SK-N-SH (cell line): ENCODE results near the gene STXBP1. TPM values are rescaled to one million over a fixed set of nuclear protein-coding genes. Genes with fewer than 3 reads are reported as not detected.

Source experiments
- CTCF ChIA-PET: fragments of 300-600, 350-600 bp; formaldehyde crosslinking; extraction: SDS; loops from one replicate; lab custom pipeline; 2021; lab: Yijun Ruan, JAX
- POLR2A ChIA-PET: fragments of 350-600 bp; sonication (Branson Sonifier 250); formaldehyde crosslinking; extraction: SDS; loops from one replicate; lab custom pipeline; 2020; ENCODE audit warnings: antibody characterized with exemption, inconsistent platforms; lab: Yijun Ruan, JAX
- DNase-seq: peaks from one replicate; pipeline ENCODE4 v3.0.0; 2012
- H2AFZ ChIP-seq: fragments of 200-600 bp; sonication (generic); 2 replicates; pipeline ENCODE4 v1.8.1; 2016; ENCODE audit warnings: antibody characterized with exemption, mild to moderate bottlenecking, low read depth
- H3F3A ChIP-seq: fragments of 200-600 bp; sonication (generic); replicated peaks from 2 replicates; pipeline ENCODE3; 2016; ENCODE audit warnings: antibody characterized with exemption, mild to moderate bottlenecking; ENCODE audit not compliant: insufficient read depth
- H3K27ac ChIP-seq, 2 experiments: fragments of 200-500 bp in 1 of 2; fragments of 200-600 bp in 1 of 2; sonication (Bioruptor generic) in 1 of 2; sonication (generic), shearing (Covaris generic) in 1 of 2; 2 replicates each; pipeline versions ENCODE4 v1.5.1 to v1.6.1; 2014 to 2016; ENCODE audit warnings: low read depth in 2 of 2, inconsistent platforms in 1 of 2, low read length in 1 of 2, mild to moderate bottlenecking in 1 of 2, mixed read lengths in 1 of 2
- H3K27me3 ChIP-seq: fragments of 200-600 bp; sonication (generic), shearing (Covaris generic); 2 replicates; pipeline ENCODE4 v1.6.1; 2016; ENCODE audit warnings: mixed run types; ENCODE audit not compliant: insufficient read depth
- H3K36me3 ChIP-seq, 2 experiments: fragments of 200-500 bp in 1 of 2; fragments of 200-600 bp in 1 of 2; sonication (Bioruptor generic) in 1 of 2; sonication (generic) in 1 of 2; replicated peaks in 1 of 2; 2 replicates each; pipeline versions ENCODE3 to v1.5.1; 2014 to 2016; ENCODE audit warnings: low read length in 1 of 2, mild to moderate bottlenecking in 1 of 2; ENCODE audit not compliant: insufficient read depth in 2 of 2, control insufficient read depth in 1 of 2
- H3K4me1 ChIP-seq, 2 experiments: fragments of 200-500 bp in 1 of 2; fragments of 200-600 bp in 1 of 2; sonication (Bioruptor generic) in 1 of 2; sonication (generic), shearing (Covaris generic) in 1 of 2; 2 replicates each; pipeline versions ENCODE4 v1.5.1 to v1.6.1; 2014 to 2016; ENCODE audit warnings: low read depth in 1 of 2, low read length in 1 of 2, mixed run types in 1 of 2; ENCODE audit not compliant: insufficient read depth in 2 of 2, control insufficient read depth in 1 of 2
- H3K4me2 ChIP-seq: fragments of 200-600 bp; sonication (generic), shearing (Covaris generic); 2 replicates; pipeline ENCODE4 v1.6.1; 2017; ENCODE audit warnings: mixed run types
- H3K4me3 ChIP-seq, 2 experiments: fragments of 200-500 bp in 1 of 2; fragments of 200-600 bp in 1 of 2; sonication (Bioruptor generic) in 1 of 2; sonication (generic), shearing (Covaris generic) in 1 of 2; 2 replicates each; pipeline versions ENCODE4 v1.5.1 to v1.8.1; 2014 to 2016; ENCODE audit warnings: low read depth in 2 of 2, inconsistent platforms in 1 of 2, low read length in 1 of 2, mild to moderate bottlenecking in 1 of 2, mixed read lengths in 1 of 2, moderate library complexity in 1 of 2
- H3K79me2 ChIP-seq: fragments of 200-600 bp; sonication (generic); 2 replicates; pipeline ENCODE4 v1.8.1; 2017; ENCODE audit warnings: mild to moderate bottlenecking; ENCODE audit not compliant: insufficient read depth
- H3K9ac ChIP-seq: fragments of 200-600 bp; sonication (generic); 2 replicates; pipeline ENCODE4 v1.6.1; 2017; ENCODE audit warnings: mixed run types
- H3K9me2 ChIP-seq: fragments of 200-600 bp; sonication (generic); 2 replicates; pipeline ENCODE4 v1.6.1; 2017; ENCODE audit warnings: mixed run types
- H3K9me3 ChIP-seq: fragments of 200-600 bp; sonication (generic); 2 replicates; pipeline ENCODE4 v1.6.1; 2017; ENCODE audit warnings: mixed run types, mild to moderate bottlenecking, moderate library complexity
- H4K20me1 ChIP-seq: fragments of 200-600 bp; sonication (generic); 2 replicates; pipeline ENCODE4 v1.6.1; 2017; ENCODE audit warnings: mild to moderate bottlenecking, mixed run types; ENCODE audit not compliant: insufficient read depth
- CTCF ChIP-seq: fragments of 200-600 bp; sonication (generic); IDR thresholded peaks from 2 replicates; pipeline ENCODE4 v1.6.1; 2017; ENCODE audit warnings: antibody characterized with exemption, mild to moderate bottlenecking, moderate library complexity
- FOSL2 ChIP-seq: IDR thresholded peaks from 2 replicates; pipeline ENCODE4 v1.4.0; 2012; ENCODE audit warnings: low read depth, mild to moderate bottlenecking, moderate library complexity, borderline replicate concordance
- FOXJ3 ChIP-seq: sonication (generic); formaldehyde crosslinking; IDR thresholded peaks from 2 replicates; pipeline ENCODE4 v1.5.1; 2020; ENCODE audit warnings: mild to moderate bottlenecking, missing genetic modification reagents
- FOXM1 ChIP-seq: IDR thresholded peaks from 2 replicates; pipeline ENCODE4 v1.4.0; 2012; ENCODE audit warnings: low read depth, mild to moderate bottlenecking
- GATA2 ChIP-seq: sonication (generic); formaldehyde crosslinking; IDR thresholded peaks from 2 replicates; pipeline ENCODE4 v1.5.0; 2020; ENCODE audit warnings: mild to moderate bottlenecking, missing genetic modification reagents
- MEF2A ChIP-seq: IDR thresholded peaks from 2 replicates; pipeline ENCODE4 v1.4.0; 2012; ENCODE audit warnings: low read depth, borderline replicate concordance
- NFIC ChIP-seq: IDR thresholded peaks from 2 replicates; pipeline ENCODE4 v1.4.0; 2012; ENCODE audit warnings: borderline replicate concordance
- NRF1 ChIP-seq: IDR thresholded peaks from 2 replicates; pipeline ENCODE4 v1.6.1; 2012; ENCODE audit warnings: low read depth, mild to moderate bottlenecking, low read length
- PBX3 ChIP-seq: IDR thresholded peaks from 2 replicates; pipeline ENCODE4; 2012
- POLR2AphosphoS5 ChIP-seq: IDR thresholded peaks from 2 replicates; pipeline ENCODE4 v1.6.1; 2012; ENCODE audit warnings: low read depth, low read length
- RCOR1 ChIP-seq: fragments of 150-350 bp; IDR thresholded peaks from 2 replicates; pipeline ENCODE4 v1.6.1; 2017; ENCODE audit warnings: antibody characterized with exemption, low read length
- REST ChIP-seq: IDR thresholded peaks from 2 replicates; pipeline ENCODE4 v1.6.1; 2012; ENCODE audit warnings: mild to moderate bottlenecking, low read depth, low read length, moderate library complexity
- RFX5 ChIP-seq: IDR thresholded peaks from 2 replicates; pipeline ENCODE4 v1.6.1; 2012; ENCODE audit warnings: mild to moderate bottlenecking, improper control_type of control experiment, low read length
- SMC3 ChIP-seq: IDR thresholded peaks from 2 replicates; pipeline ENCODE4 v1.6.1; 2012; ENCODE audit warnings: low read depth, low read length, improper control_type of control experiment
- TCF12 ChIP-seq: IDR thresholded peaks from 2 replicates; pipeline ENCODE4 v1.4.0; 2012
- TEAD4 ChIP-seq: IDR thresholded peaks from 2 replicates; pipeline ENCODE4 v1.4.0; 2012; ENCODE audit warnings: mild to moderate bottlenecking, borderline replicate concordance; ENCODE audit not compliant: insufficient read depth
- USF1 ChIP-seq: IDR thresholded peaks from 2 replicates; pipeline ENCODE4 v1.4.0; 2012; ENCODE audit warnings: low read depth, borderline replicate concordance
- USF2 ChIP-seq: fragments of 150-350 bp; IDR thresholded peaks from 2 replicates; pipeline ENCODE4 v1.6.1; 2017; ENCODE audit warnings: antibody characterized with exemption, low read length, low read depth, borderline replicate concordance
- ZBTB33 ChIP-seq: IDR thresholded peaks from 2 replicates; pipeline ENCODE4 v1.4.0; 2012; ENCODE audit warnings: low read depth, borderline replicate concordance
- WGBS: methylation state at CpG from one replicate; pipeline ENCODE4 v1.1.6; 2017; ENCODE audit warnings: low lambda C conversion rate; 5-methylcytosine and 5-hydroxymethylcytosine counted together
- polyA plus RNA-seq, 3 experiments: library from polyadenylated mRNA; depleted of rRNA; stranded (reverse); fragments of >200 nt; gene quantifications; 2 replicates each; pipeline ENCODE4 v1.2.3, GENCODE V29; 2012

The STXBP1 gene
- polyA plus RNA-seq, 1 of the 3 experiments (the other 2 are of a cell fraction): 44.3 TPM

- peaks cover 0 to 36% of the 10 kb centered on the region in 2 experiments for H3K36me3 ChIP-seq
- no peak for DNase-seq
- peaks cover 44% of the 10 kb centered on the region for H3F3A ChIP-seq
- peaks cover 81% of the 10 kb centered on the region for H3K79me2 ChIP-seq
- peak overlapping the region; percentile 98; the same call in 1 of the 2 replicates for H3K4me2 ChIP-seq
- no peak overlapping the region for H2AFZ ChIP-seq
- 93% methylated on average over 8 of the region's 11 CpGs for WGBS
- H3K4me3 ChIP-seq: no peak overlapping the region
- H3K9me3 ChIP-seq: no peaks in the 10 kb centered on the region
- H3K9me2 ChIP-seq: no peaks in the 10 kb centered on the region
- H3K27ac ChIP-seq: peak overlapping the region in 1 of 2 experiments; percentile 94; a peak in 1 of 4 replicates
- peaks cover 31 to 40% of the 10 kb centered on the region in 2 experiments for H3K4me1 ChIP-seq
- H3K9ac ChIP-seq: no peak overlapping the region; the same call in 1 of the 2 replicates
- ChIA-PET POLR2A (no interaction called here), CTCF (interaction anchor here (1.0 kb wide), 1 partner anchor 62 kb away, joined by 3 read pairs; no protein-coding TSS in a partner anchor)
- peaks cover 25% of the 10 kb centered on the region; the same call in 1 of the 2 replicates for H4K20me1 ChIP-seq
- H3K27me3 ChIP-seq: no peaks in the 10 kb centered on the region
- TF ChIP-seq FOSL2 (no peak), FOXM1 (no peak), RCOR1 (no peak), SMC3 (no peak), TCF12 (no peak), USF1 (no peak), NFIC (no peak), ZBTB33 (no peak), FOXJ3 (CRISPR knock-in tag) (no peak), POLR2AphosphoS5 (no peak), GATA2 (CRISPR knock-in tag) (no peak), RFX5 (no peak), REST (no peak), NRF1 (no peak), USF2 (no peak), PBX3 (no peak), CTCF (no peak), TEAD4 (no peak), MEF2A (no peak)
These were observed 46.8 kb upstream of the STXBP1 start for GRCh38 chr9:127565231-127565630.
